ENCODE measurements around the gene CPEB1. TPM values are rescaled to one million over a fixed set of nuclear protein-coding genes. Genes with fewer than 3 reads are reported as not detected.

CPEB1 gene
- polyA plus RNA-seq (2012; ENCODE audit: insufficient read length, low read depth), result 16.3 TPM

- TF ChIP-seq TAF1 (IDR thresholded peaks at IDR 0.05; ENCODE audit: borderline replicate concordance, insufficient read depth, low read length), result no peak
- peak; percentile 30 for TF ChIP-seq FOXP2 (optimal IDR thresholded peaks at IDR 0.05; ENCODE audit: borderline replicate concordance, extremely low read depth, extremely low read length, insufficient read depth)
Observed at GRCh38 chr15:82647045-82647834, at the start of gene CPEB1. TSS of gene CPEB1 (minus strand) at chr15:82647363. CDS start at chr15:82628459, 18,904 bp downstream.

- no peak for TF ChIP-seq TAF1 (IDR thresholded peaks at IDR 0.05; ENCODE audit: borderline replicate concordance, insufficient read depth, low read length)
- no peak for TF ChIP-seq REST (IDR thresholded peaks at IDR 0.05; ENCODE audit: insufficient read depth in 1 of 2, low read depth in 2 of 2, low read length in 2 of 2)
- no peak for TF ChIP-seq POLR2AphosphoS5 (IDR thresholded peaks at IDR 0.05; ENCODE audit: low read depth, low read length)
- no peak for TF ChIP-seq FOXP2 (optimal IDR thresholded peaks at IDR 0.05; ENCODE audit: borderline replicate concordance, extremely low read depth, extremely low read length, insufficient read depth)
- TF ChIP-seq SIN3A (IDR thresholded peaks at IDR 0.05; ENCODE audit: borderline replicate concordance, insufficient read depth, low read length), result no peak
Observed at GRCh38 chr15:82692171-82692570, 45.0 kb upstream of the CPEB1 start.

GRCh38 chr15:82689147-82689546 lies 42.0 kb upstream of the CPEB1 start:
- TF ChIP-seq REST (IDR thresholded peaks at IDR 0.05; ENCODE audit: insufficient read depth in 1 of 2, low read depth in 2 of 2, low read length in 2 of 2) (no peak), SIN3A (IDR thresholded peaks at IDR 0.05; ENCODE audit: borderline replicate concordance, insufficient read depth, low read length) (no peak), POLR2AphosphoS5 (IDR thresholded peaks at IDR 0.05; ENCODE audit: low read depth, low read length) (no peak), TAF1 (IDR thresholded peaks at IDR 0.05; ENCODE audit: borderline replicate concordance, insufficient read depth, low read length) (no peak), FOXP2 (optimal IDR thresholded peaks at IDR 0.05; ENCODE audit: borderline replicate concordance, extremely low read depth, extremely low read length, insufficient read depth) (no peak)

GRCh38 chr15:82688691-82689090 lies 41.5 kb upstream of the CPEB1 start:
- no peak for TF ChIP-seq REST (IDR thresholded peaks at IDR 0.05; ENCODE audit: insufficient read depth in 1 of 2, low read depth in 2 of 2, low read length in 2 of 2)
- TF ChIP-seq SIN3A (IDR thresholded peaks at IDR 0.05; ENCODE audit: borderline replicate concordance, insufficient read depth, low read length), result no peak
- TF ChIP-seq FOXP2 (optimal IDR thresholded peaks at IDR 0.05; ENCODE audit: borderline replicate concordance, extremely low read depth, extremely low read length, insufficient read depth), result no peak
- TF ChIP-seq POLR2AphosphoS5 (IDR thresholded peaks at IDR 0.05; ENCODE audit: low read depth, low read length), result no peak
- no peak for TF ChIP-seq TAF1 (IDR thresholded peaks at IDR 0.05; ENCODE audit: borderline replicate concordance, insufficient read depth, low read length)

- TF ChIP-seq TAF1 (IDR thresholded peaks at IDR 0.05; ENCODE audit: borderline replicate concordance, insufficient read depth, low read length), result no peak
- TF ChIP-seq POLR2AphosphoS5 (IDR thresholded peaks at IDR 0.05; ENCODE audit: low read depth, low read length), result no peak
- TF ChIP-seq FOXP2 (optimal IDR thresholded peaks at IDR 0.05; ENCODE audit: borderline replicate concordance, extremely low read depth, extremely low read length, insufficient read depth), result no peak
- TF ChIP-seq REST (IDR thresholded peaks at IDR 0.05; ENCODE audit: insufficient read depth in 1 of 2, low read depth in 2 of 2, low read length in 2 of 2), result no peak
- no peak for TF ChIP-seq SIN3A (IDR thresholded peaks at IDR 0.05; ENCODE audit: borderline replicate concordance, insufficient read depth, low read length)
Observed at GRCh38 chr15:82681371-82681770, 34.2 kb upstream of the CPEB1 start.

All from PFSK-1 (cell line).